ENCODE results near the gene SMARCAD1.

SMARCAD1 gene

GRCh38 chr4:94304365-94304971 is 96.8 kb downstream of the SMARCAD1 start:
- peak; percentile 81 for TF ChIP-seq CTCF (IDR thresholded peaks at IDR 0.05)

- TF ChIP-seq CTCF (IDR thresholded peaks at IDR 0.05): no peak
These were observed 98.0 kb downstream of the SMARCAD1 start for GRCh38 chr4:94305466-94306225.

- no peak for TF ChIP-seq CTCF (IDR thresholded peaks at IDR 0.05)
These were observed 99.0 kb downstream of the SMARCAD1 start for GRCh38 chr4:94306713-94307112.

GRCh38 chr4:94307231-94307871 is 99.7 kb downstream of the SMARCAD1 start:
- no peak for TF ChIP-seq CTCF (IDR thresholded peaks at IDR 0.05)

GRCh38 chr4:94325835-94326234 is 118.2 kb downstream of the SMARCAD1 start:
- TF ChIP-seq CTCF (IDR thresholded peaks at IDR 0.05): no peak

- no peak for TF ChIP-seq CTCF (IDR thresholded peaks at IDR 0.05)
These were observed 122.3 kb downstream of the SMARCAD1 start for GRCh38 chr4:94329933-94330332.

GRCh38 chr4:94332983-94333590 is 125.4 kb downstream of the SMARCAD1 start:
- TF ChIP-seq CTCF (IDR thresholded peaks at IDR 0.05): peak; percentile 65
